ENCODE results near the gene GNPDA1. TPM values are rescaled to one million over a fixed set of nuclear protein-coding genes. Genes with fewer than 3 reads are reported as not detected.

Gene GNPDA1
- polyA plus RNA-seq, 1 donor (not counting 4 experiments of a cell fraction or from before 2014, with no cell fraction given): 18.0 TPM

- Histone ChIP-seq H3K27ac (ENCODE audit: control insufficient read depth, insufficient read depth, low read length) (no peak overlapping the region), H4K20me1 (ENCODE audit: control insufficient read depth, extremely low read depth, insufficient read depth, low read length) (no peaks in the 10 kb centered on the region), H3K4me3 (ENCODE audit: control insufficient read depth in 2 of 3, extremely low read depth in 1 of 3, insufficient read depth in 2 of 3, low read depth in 1 of 3, low read length in 3 of 3) (no peak overlapping the region), H3K27me3 (ENCODE audit: control insufficient read depth, extremely low read depth, insufficient read depth, low read length) (no peaks in the 10 kb centered on the region), H2AFZ (ENCODE audit: control insufficient read depth, low read length) (no peak overlapping the region), H3K4me2 (ENCODE audit: control insufficient read depth, extremely low read depth, insufficient read depth, low read depth, low read length) (no peak overlapping the region), H3K79me2 (ENCODE audit: control insufficient read depth, insufficient read depth, low read length) (no peaks in the 10 kb centered on the region), H3K9me3 (ENCODE audit: control insufficient read depth, low read depth, low read length) (no peaks in the 10 kb centered on the region), H3K9ac (ENCODE audit: control insufficient read depth, extremely low read depth, insufficient read depth, low read length) (no peak overlapping the region), H3K9me1 (ENCODE audit: control insufficient read depth, extremely low read depth, insufficient read depth, low read length) (no peaks in the 10 kb centered on the region), H3K36me3 (ENCODE audit: control insufficient read depth in 2 of 2, extremely low read depth in 1 of 2, insufficient read depth in 2 of 2, low read length in 2 of 2) (no peaks in the 10 kb centered on the region), H3K4me1 (ENCODE audit: control insufficient read depth, extremely low read depth, insufficient read depth, low read length) (peaks cover 9% of the 10 kb centered on the region)
- no peak for TF ChIP-seq CTCF (optimal IDR thresholded peaks at IDR 0.05 in 1 of 3, IDR thresholded peaks at IDR 0.05 in 1 of 3, conservative IDR thresholded peaks at IDR 0.05 in 1 of 3; ENCODE audit: extremely low read depth in 1 of 3, insufficient read depth in 2 of 3, low read length in 3 of 3)
- no peak for TF ChIP-seq EZH2 (IDR thresholded peaks at IDR 0.05; ENCODE audit: low read length)
- FAIRE-seq (no peak), DNase-seq (ENCODE audit: low read depth, low spot score) (no peak)
- dilution Hi-C loops (cut with MboI; ENCODE audit: extremely low pct_ligation_motif_present, low sequenced_read_pairs): no loop called here
Measured at GRCh38 chr5:142023836-142024235, 11.0 kb upstream of the GNPDA1 start.

- DNase-seq (ENCODE audit: low read depth, low spot score) (no peak), FAIRE-seq (no peak)
- TF ChIP-seq CTCF (optimal IDR thresholded peaks at IDR 0.05 in 1 of 3, IDR thresholded peaks at IDR 0.05 in 1 of 3, conservative IDR thresholded peaks at IDR 0.05 in 1 of 3; ENCODE audit: extremely low read depth in 1 of 3, insufficient read depth in 2 of 3, low read length in 3 of 3) (no peak), EZH2 (IDR thresholded peaks at IDR 0.05; ENCODE audit: low read length) (no peak)
- H3K27me3 ChIP-seq (ENCODE audit: control insufficient read depth, extremely low read depth, insufficient read depth, low read length): no peaks in the 10 kb centered on the region
- H2AFZ ChIP-seq (ENCODE audit: control insufficient read depth, low read length): no peak overlapping the region
- H3K9me3 ChIP-seq (ENCODE audit: control insufficient read depth, low read depth, low read length): no peaks in the 10 kb centered on the region
- H3K4me2 ChIP-seq (ENCODE audit: control insufficient read depth, extremely low read depth, insufficient read depth, low read depth, low read length): no peak overlapping the region
- dilution Hi-C loops (cut with MboI; ENCODE audit: extremely low pct_ligation_motif_present, low sequenced_read_pairs): no loop called here
- peaks cover 22% of the 10 kb centered on the region for H3K4me1 ChIP-seq (ENCODE audit: control insufficient read depth, extremely low read depth, insufficient read depth, low read length)
- no peaks in the 10 kb centered on the region for H3K36me3 ChIP-seq (ENCODE audit: control insufficient read depth in 2 of 2, extremely low read depth in 1 of 2, insufficient read depth in 2 of 2, low read length in 2 of 2)
- no peak overlapping the region for H3K4me3 ChIP-seq (ENCODE audit: control insufficient read depth in 2 of 3, extremely low read depth in 1 of 3, insufficient read depth in 2 of 3, low read depth in 1 of 3, low read length in 3 of 3)
- H3K9ac ChIP-seq (ENCODE audit: control insufficient read depth, extremely low read depth, insufficient read depth, low read length): no peak overlapping the region
- no peaks in the 10 kb centered on the region for H3K9me1 ChIP-seq (ENCODE audit: control insufficient read depth, extremely low read depth, insufficient read depth, low read length)
- no peaks in the 10 kb centered on the region for H4K20me1 ChIP-seq (ENCODE audit: control insufficient read depth, extremely low read depth, insufficient read depth, low read length)
- no peaks in the 10 kb centered on the region for H3K79me2 ChIP-seq (ENCODE audit: control insufficient read depth, insufficient read depth, low read length)
- no peak overlapping the region for H3K27ac ChIP-seq (ENCODE audit: control insufficient read depth, insufficient read depth, low read length)
Measured at GRCh38 chr5:142020122-142020659, 7.4 kb upstream of the GNPDA1 start.
